ENCODE results near the gene DDRGK1. TPM values are rescaled to one million over a fixed set of nuclear protein-coding genes. Genes with fewer than 3 reads are reported as not detected.
A peak's percentile ranks its signal among the peaks of the same experiment; 100 is the strongest.

DDRGK1 gene
- total and polyA plus RNA-seq, 2 of the 8 experiments (the other 6 are each of a cell fraction or from before 2014, with no cell fraction given), result 29.4 to 42.0 TPM

- Histone ChIP-seq H2BK15ac (ENCODE audit: low read length) (no peak overlapping the region), H3K27me3 (replicated peaks in 1 of 4; ENCODE audit: control insufficient read depth in 3 of 4, extremely low read depth in 1 of 4, insufficient read depth in 3 of 4, low read length in 3 of 4) (no peaks in the 10 kb centered on the region), H3K27ac (ENCODE audit: low read depth, low read length) (no peak overlapping the region), H4K8ac (ENCODE audit: extremely low read depth, insufficient read depth, low read length) (peak overlapping the region; percentile 3; the same call in 1 of the 2 replicates), H2BK12ac (ENCODE audit: low read depth, low read length) (no peak overlapping the region), H2AFZ (ENCODE audit: low read length) (no peak overlapping the region), H4K20me1 (replicated peaks in 1 of 2; ENCODE audit: control insufficient read depth in 1 of 2, insufficient read depth in 2 of 2, low read length in 2 of 2) (peaks cover 0 to 2% of the 10 kb centered on the region in 2 experiments), H3K36me3 (ENCODE audit: control insufficient read depth in 2 of 4, insufficient read depth in 4 of 4, low read length in 3 of 4) (peaks cover 0 to 12% (median 5%) of the 10 kb centered on the region in 4 experiments; a peak in 6 of 8 replicates), H3K23ac (ENCODE audit: insufficient read length) (no peak overlapping the region), H3K18ac (ENCODE audit: extremely low read depth, low read length) (no peak overlapping the region), H3K4me3 (ENCODE audit: extremely low read depth in 1 of 4, insufficient read depth in 2 of 4, low read depth in 3 of 4, low read length in 4 of 4) (no peak overlapping the region), H2AK5ac (ENCODE audit: low read depth, low read length) (no peak overlapping the region), H3K79me1 (ENCODE audit: low read depth, low read length) (no peaks in the 10 kb centered on the region; the same call in 1 of the 2 replicates), H3K14ac (ENCODE audit: insufficient read length) (no peak overlapping the region), H2BK20ac (ENCODE audit: low read length) (no peak overlapping the region), H3K56ac (replicated peaks; ENCODE audit: insufficient read length, low read depth, low read length) (no peak overlapping the region), H2BK5ac (ENCODE audit: low read depth, low read length) (no peak overlapping the region), H3K9ac (replicated peaks in 1 of 4; ENCODE audit: extremely low read depth in 1 of 4, low read depth in 3 of 4, low read length in 3 of 4) (no peak overlapping the region), H3K4me2 (ENCODE audit: insufficient read depth in 1 of 2, low read depth in 2 of 2, low read length in 2 of 2) (no peak overlapping the region), H3K79me2 (ENCODE audit: control insufficient read depth in 1 of 2, insufficient read depth in 2 of 2, low read length in 2 of 2) (no peaks in the 10 kb centered on the region), H3K4me1 (replicated peaks in 1 of 4; ENCODE audit: control insufficient read depth in 3 of 4, insufficient read depth in 4 of 4, low read length in 3 of 4) (no peaks in the 10 kb centered on the region; a peak in 1 of 7 replicates), H4K91ac (replicated peaks; ENCODE audit: insufficient read length, low read length) (no peak overlapping the region), H3K23me2 (ENCODE audit: low read depth, low read length) (no peaks in the 10 kb centered on the region), H3K4ac (replicated peaks; ENCODE audit: insufficient read length, low read depth, low read length) (no peak overlapping the region), H2BK120ac (replicated peaks; ENCODE audit: low read depth, low read length) (no peak overlapping the region), H4K5ac (ENCODE audit: insufficient read length, low read depth, low read length) (no peak overlapping the region), H3K9me3 (ENCODE audit: insufficient read depth in 2 of 2, low read depth in 1 of 2, low read length in 1 of 2) (no peaks in the 10 kb centered on the region)
- POLR2A ChIA-PET (ENCODE audit: partially characterized antibody), result interaction anchor here (0.6 to 8.1 kb wide), 5 partner anchors 10 to 21 kb away, joined by 3 to 61 read pairs (median 5); partner anchors contain the start of gene SLC4A11
- FAIRE-seq (no peak), DNase-seq (ENCODE audit: low read depth in 1 of 2, low spot score in 2 of 2) (no peak)
- CTCF ChIA-PET (ENCODE audit: partially characterized antibody), result interaction anchor here (0.5 to 2.5 kb wide), 5 partner anchors 8 to 110 kb away, joined by 3 to 12 read pairs (median 3); no protein-coding TSS in a partner anchor
- 93% methylated on average over 13 of the region's 14 CpGs; no CpG with 5 or more reads in 1 of the 2 experiments for WGBS, 2 experiments (ENCODE audit: extremely low coverage in 1 of 2, insufficient coverage in 1 of 2, insufficient read length in 1 of 2, insufficient replicate concordance in 2 of 2, low coverage in 1 of 2, low lambda C conversion rate in 2 of 2, missing lambda C conversion rate in 1 of 2)
- no peak for TF ChIP-seq SP2 (IDR thresholded peaks at IDR 0.05; ENCODE audit: low read length)
- TF ChIP-seq PHF8 (conservative IDR thresholded peaks at IDR 0.05; ENCODE audit: low read depth, low read length), result no peak
- no peak for TF ChIP-seq FOSL1 (IDR thresholded peaks at IDR 0.05; ENCODE audit: insufficient read depth, low read depth, low read length)
- TF ChIP-seq SAP30 (IDR thresholded peaks at IDR 0.05; ENCODE audit: insufficient read depth, insufficient replicate concordance, low read length), result no peak
- no peak for TF ChIP-seq ATF3 (IDR thresholded peaks at IDR 0.05; ENCODE audit: insufficient read depth, low read depth, low read length)
- TF ChIP-seq CTCF (IDR thresholded peaks at IDR 0.05; ENCODE audit: control extremely low read depth in 1 of 3, insufficient read depth in 1 of 3, low read depth in 1 of 3, low read length in 3 of 3), result no peak
- TF ChIP-seq SRF (IDR thresholded peaks at IDR 0.05; ENCODE audit: low read depth, low read length), result no peak
- TF ChIP-seq YY1 (IDR thresholded peaks at IDR 0.05; ENCODE audit: low read depth, low read length), result no peak
- no peak for TF ChIP-seq CBX8 (IDR thresholded peaks at IDR 0.05; ENCODE audit: borderline replicate concordance, low read depth, low read length)
- TF ChIP-seq GTF2F1 (IDR thresholded peaks at IDR 0.05; ENCODE audit: borderline replicate concordance, low read depth, low read length), result no peak
Observed at GRCh38 chr20:3226864-3227263, 22.4 kb upstream of the DDRGK1 start.
